Ishikawa (cell line): ENCODE data around the gene ARL3.

Source experiments
- EP300 ChIP-seq: IDR thresholded peaks from 2 replicates; pipeline ENCODE4 v1.6.1; 2012; ENCODE audit warnings: borderline replicate concordance
- RAD21 ChIP-seq: IDR thresholded peaks from 2 replicates; pipeline ENCODE4 v1.6.1; 2012; ENCODE audit warnings: low read depth
- TAF1 ChIP-seq: IDR thresholded peaks from 2 replicates; pipeline ENCODE4 v1.6.1; 2012; ENCODE audit warnings: low read depth, mild to moderate bottlenecking
- TCF12 ChIP-seq: IDR thresholded peaks from 2 replicates; pipeline ENCODE4 v1.6.1; 2012; ENCODE audit warnings: low read depth
- YY1 ChIP-seq: IDR thresholded peaks from 2 replicates; pipeline ENCODE4 v1.6.1; 2012; ENCODE audit warnings: low read depth
- TF ChIP-seq, protein P1 (sequence below): IDR thresholded peaks from 2 replicates; pipeline ENCODE4 v1.6.1; 2012; ENCODE audit warnings: low read depth, mild to moderate bottlenecking

GRCh38 chr10:102673236-102673818, 40.9 kb downstream of the ARL3 start:
- no peak for TF ChIP-seq TCF12
- no peak for TF ChIP-seq YY1
- no peak for TF ChIP-seq RAD21
- no peak for TF ChIP-seq TAF1
- no peak for TF ChIP-seq EP300
- TF ChIP-seq, protein P1, sequence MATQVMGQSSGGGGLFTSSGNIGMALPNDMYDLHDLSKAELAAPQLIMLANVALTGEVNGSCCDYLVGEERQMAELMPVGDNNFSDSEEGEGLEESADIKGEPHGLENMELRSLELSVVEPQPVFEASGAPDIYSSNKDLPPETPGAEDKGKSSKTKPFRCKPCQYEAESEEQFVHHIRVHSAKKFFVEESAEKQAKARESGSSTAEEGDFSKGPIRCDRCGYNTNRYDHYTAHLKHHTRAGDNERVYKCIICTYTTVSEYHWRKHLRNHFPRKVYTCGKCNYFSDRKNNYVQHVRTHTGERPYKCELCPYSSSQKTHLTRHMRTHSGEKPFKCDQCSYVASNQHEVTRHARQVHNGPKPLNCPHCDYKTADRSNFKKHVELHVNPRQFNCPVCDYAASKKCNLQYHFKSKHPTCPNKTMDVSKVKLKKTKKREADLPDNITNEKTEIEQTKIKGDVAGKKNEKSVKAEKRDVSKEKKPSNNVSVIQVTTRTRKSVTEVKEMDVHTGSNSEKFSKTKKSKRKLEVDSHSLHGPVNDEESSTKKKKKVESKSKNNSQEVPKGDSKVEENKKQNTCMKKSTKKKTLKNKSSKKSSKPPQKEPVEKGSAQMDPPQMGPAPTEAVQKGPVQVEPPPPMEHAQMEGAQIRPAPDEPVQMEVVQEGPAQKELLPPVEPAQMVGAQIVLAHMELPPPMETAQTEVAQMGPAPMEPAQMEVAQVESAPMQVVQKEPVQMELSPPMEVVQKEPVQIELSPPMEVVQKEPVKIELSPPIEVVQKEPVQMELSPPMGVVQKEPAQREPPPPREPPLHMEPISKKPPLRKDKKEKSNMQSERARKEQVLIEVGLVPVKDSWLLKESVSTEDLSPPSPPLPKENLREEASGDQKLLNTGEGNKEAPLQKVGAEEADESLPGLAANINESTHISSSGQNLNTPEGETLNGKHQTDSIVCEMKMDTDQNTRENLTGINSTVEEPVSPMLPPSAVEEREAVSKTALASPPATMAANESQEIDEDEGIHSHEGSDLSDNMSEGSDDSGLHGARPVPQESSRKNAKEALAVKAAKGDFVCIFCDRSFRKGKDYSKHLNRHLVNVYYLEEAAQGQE = no peak
